RWPE2 (cell line): ENCODE measurements around the gene NUP210L.
A peak's percentile ranks its signal among the peaks of the same experiment; 100 is the strongest.

Experiments
- ATAC-seq: fragments of 200-7000 bp; cut with Tn5 transposase; 3 replicates; pipeline ENCODE4 v1.9.1; 2021; ENCODE audit warnings: low read depth
- DNase-seq: peaks from one replicate; pipeline ENCODE4 v3.0.0-alpha.2; 2020; ENCODE audit warnings: low spot score
- H3K27ac ChIP-seq: fragments of 450-650 bp; 2 replicates; pipeline ENCODE4 v1.5.1; 2017; ENCODE audit warnings: mild to moderate bottlenecking; ENCODE audit not compliant: poor library complexity, severe bottlenecking
- H3K27me3 ChIP-seq: fragments of 250-450 bp; sonication (Bioruptor Pico); 2 replicates; pipeline ENCODE4 v1.5.1; 2021; ENCODE audit warnings: mild to moderate bottlenecking, moderate library complexity; ENCODE audit not compliant: insufficient read depth, poor library complexity, severe bottlenecking
- H3K36me3 ChIP-seq: fragments of 250-450 bp; sonication (Bioruptor Pico); 2 replicates; pipeline ENCODE4 v1.5.1; 2020; ENCODE audit warnings: low read depth, mild to moderate bottlenecking, moderate library complexity
- H3K4me1 ChIP-seq: fragments of 250-450 bp; sonication (Bioruptor Pico); 2 replicates; pipeline ENCODE4 v1.5.1; 2021; ENCODE audit warnings: mild to moderate bottlenecking, moderate library complexity; ENCODE audit not compliant: insufficient read depth, poor library complexity, severe bottlenecking
- H3K4me3 ChIP-seq: fragments of 250-450 bp; sonication (Bioruptor Pico); 2 replicates; pipeline ENCODE4 v1.5.1; 2021; ENCODE audit warnings: mild to moderate bottlenecking, moderate library complexity; ENCODE audit not compliant: severe bottlenecking
- H3K9me3 ChIP-seq: fragments of 250-450 bp; sonication (Bioruptor Pico); 2 replicates; pipeline ENCODE4 v1.5.1; 2021; ENCODE audit warnings: mild to moderate bottlenecking, moderate library complexity; ENCODE audit not compliant: severe bottlenecking
- CTCF ChIP-seq: fragments of 450-650 bp; IDR thresholded peaks from one replicate; pipeline ENCODE4 v1.5.1; 2017; ENCODE audit warnings: mild to moderate bottlenecking, moderate library complexity; ENCODE audit not compliant: poor library complexity, severe bottlenecking

NUP210L gene

GRCh38 chr1:153951183-153951582, 203.7 kb downstream of the NUP210L start:
- TF ChIP-seq CTCF = no peak
- no peaks in the 10 kb centered on the region for H3K27me3 ChIP-seq
- H3K4me3 ChIP-seq = no peak overlapping the region
- no peak for ATAC-seq
- H3K27ac ChIP-seq = no peak overlapping the region
- peaks cover 46% of the 10 kb centered on the region for H3K36me3 ChIP-seq
- no peak for DNase-seq
- no peaks in the 10 kb centered on the region for H3K9me3 ChIP-seq
- no peaks in the 10 kb centered on the region for H3K4me1 ChIP-seq

- no peak for DNase-seq
- Histone ChIP-seq H3K27ac (peak within 1 kb of the TSS; percentile 76), H3K27me3 (no peaks in the 10 kb centered on the region), H3K36me3 (peaks cover 48% of the 10 kb centered on the region), H3K4me3 (peak within 1 kb of the TSS; percentile 77), H3K9me3 (no peaks in the 10 kb centered on the region), H3K4me1 (no peaks in the 10 kb centered on the region)
- TF ChIP-seq CTCF = peak; percentile 98
- peak; percentile 91 for ATAC-seq
Observed at GRCh38 chr1:153946622-153947241, 208.1 kb downstream of the NUP210L start, which contains the start of gene DENND4B. Gene DENND4B (minus strand): TSS chr1:153946718. CDS start chr1:153944374, 2,344 bp downstream.

GRCh38 chr1:153945795-153946621, 208.9 kb downstream of the NUP210L start:
- DNase-seq (no peak), ATAC-seq (peak; percentile 54)
- peak overlapping the region; percentile 76 for H3K27ac ChIP-seq
- no peaks in the 10 kb centered on the region for H3K4me1 ChIP-seq
- TF ChIP-seq CTCF = no peak
- peaks cover 51% of the 10 kb centered on the region for H3K36me3 ChIP-seq
- peak overlapping the region; percentile 77 for H3K4me3 ChIP-seq
- no peaks in the 10 kb centered on the region for H3K27me3 ChIP-seq
- no peaks in the 10 kb centered on the region for H3K9me3 ChIP-seq

- no peaks in the 10 kb centered on the region for H3K9me3 ChIP-seq
- H3K4me3 ChIP-seq = peak overlapping the region; percentile 77
- ATAC-seq (peak; percentile 11; the same call in 2 of the 3 replicates), DNase-seq (no peak)
- peaks cover 49% of the 10 kb centered on the region for H3K36me3 ChIP-seq
- TF ChIP-seq CTCF = no peak
- peak overlapping the region; percentile 76 for H3K27ac ChIP-seq
- no peaks in the 10 kb centered on the region for H3K27me3 ChIP-seq
- H3K4me1 ChIP-seq = no peaks in the 10 kb centered on the region
Observed at GRCh38 chr1:153945131-153945794, 209.6 kb downstream of the NUP210L start.
